Measurements from ENCODE around the gene EEF2KMT. TPM values are rescaled to one million over a fixed set of nuclear protein-coding genes. Genes with fewer than 3 reads are reported as not detected.

The EEF2KMT gene
- total and polyA plus RNA-seq, 2 of the 13 experiments (the other 11 are each of a cell fraction or from before 2014, with no cell fraction given), result 10.7 to 26.9 TPM

GRCh38 chr16:5036228-5037156 lies 61.1 kb downstream of the EEF2KMT start (continued):
- TF ChIP-seq GFI1 (CRISPR knock-in tag; IDR thresholded peaks at IDR 0.05; ENCODE audit: borderline replicate concordance), result no peak
- no peak for TF ChIP-seq AHR (CRISPR knock-in tag; IDR thresholded peaks at IDR 0.05)
- TF ChIP-seq KLF12 (CRISPR knock-in tag; IDR thresholded peaks at IDR 0.05; ENCODE audit: borderline replicate concordance), result no peak
- no peak for TF ChIP-seq ZSCAN22 (CRISPR knock-in tag; IDR thresholded peaks at IDR 0.05)
- TF ChIP-seq ATF6 (CRISPR knock-in tag; conservative IDR thresholded peaks at IDR 0.05), result no peak; the same call in 1 of the 2 replicates
- peak; percentile 75; the same call in 1 of the 2 replicates for TF ChIP-seq BORCS8-MEF2B (CRISPR knock-in tag; IDR thresholded peaks at IDR 0.05)
- no peak for TF ChIP-seq HOXD1 (CRISPR knock-in tag; IDR thresholded peaks at IDR 0.05)
- TF ChIP-seq MAFK (conservative IDR thresholded peaks at IDR 0.05 in 1 of 2, IDR thresholded peaks at IDR 0.05 in 1 of 2; ENCODE audit: low read length in 2 of 2), result no peak
- TF ChIP-seq SOX6 (IDR thresholded peaks at IDR 0.05), result no peak
- TF ChIP-seq SOX6 (CRISPR knock-in tag; IDR thresholded peaks at IDR 0.05), result no peak; the same call in 1 of the 2 replicates
- peak; percentile 48 for TF ChIP-seq ZMYM4 (CRISPR knock-in tag; IDR thresholded peaks at IDR 0.05)
- peak; percentile 27; the same call in 1 of the 2 replicates for TF ChIP-seq ZNF772 (CRISPR knock-in tag; IDR thresholded peaks at IDR 0.05)
- 0 out of 2 replicates have a peak, but pooled peaks have one; percentile 2 for TF ChIP-seq ZNF7 (CRISPR knock-in tag; IDR thresholded peaks at IDR 0.05)
- TF ChIP-seq ZNF280B (CRISPR knock-in tag; IDR thresholded peaks at IDR 0.05; ENCODE audit: borderline replicate concordance), result no peak
- 0 out of 2 replicates have a peak, but pooled peaks have one; percentile 26 for TF ChIP-seq RAD21 (CRISPR knock-in tag; IDR thresholded peaks at IDR 0.05)
- TF ChIP-seq MLX (CRISPR knock-in tag; IDR thresholded peaks at IDR 0.05), result no peak
- TF ChIP-seq CBX1 (IDR thresholded peaks at IDR 0.05; ENCODE audit: low read depth), result peak; percentile 34
- peak; percentile 25; the same call in 1 of the 2 replicates for TF ChIP-seq KMT2A (CRISPR knock-in tag; IDR thresholded peaks at IDR 0.05)
- no peak for TF ChIP-seq ZNF569 (CRISPR knock-in tag; IDR thresholded peaks at IDR 0.05; ENCODE audit: borderline replicate concordance)
- TF ChIP-seq AKAP8 (CRISPR knock-in tag; IDR thresholded peaks at IDR 0.05), result no peak
- 0 out of 3 replicates have a peak, but pooled peaks have one; percentile 24 for TF ChIP-seq MXI1 (IDR thresholded peaks at IDR 0.05; ENCODE audit: borderline replicate concordance, low read depth, low read length)
- 0 out of 2 replicates have a peak, but pooled peaks have one; percentile 5 for TF ChIP-seq NR2F6 (IDR thresholded peaks at IDR 0.05)
- peak; percentile 34; the same call in 1 of the 2 replicates for TF ChIP-seq NR2F6 (CRISPR knock-in tag; IDR thresholded peaks at IDR 0.05)
- TF ChIP-seq ZNF790 (CRISPR knock-in tag; IDR thresholded peaks at IDR 0.05; ENCODE audit: borderline replicate concordance), result no peak
- TF ChIP-seq ZNF326 (CRISPR knock-in tag; IDR thresholded peaks at IDR 0.05; ENCODE audit: borderline replicate concordance), result 0 out of 2 replicates have a peak, but pooled peaks have one; percentile 21
- 0 out of 2 replicates have a peak, but pooled peaks have one; percentile 6 for TF ChIP-seq THAP11 (CRISPR knock-in tag; IDR thresholded peaks at IDR 0.05)
